Vagina (tissue), 2 donors: ENCODE results near the gene HACD1.

ENCODE experiments used
- CTCF ChIP-seq, 3 experiments: fragments of 450-650 bp in 2 of 3; fragments of 200-600 bp in 1 of 3; sonication (generic) in 1 of 3; IDR thresholded peaks; one replicate each; pipeline ENCODE4 v1.5.1; 2017 to 2019; ENCODE audit warnings: antibody characterized with exemption in 3 of 3, mild to moderate bottlenecking in 2 of 3, moderate library complexity in 2 of 3
- POLR2A ChIP-seq, 2 donors: fragments of 450-650 bp; IDR thresholded peaks; one replicate each; pipeline ENCODE4 v1.6.1; 2017; ENCODE audit warnings: antibody characterized with exemption in 2 of 2, mild to moderate bottlenecking in 2 of 2, moderate library complexity in 2 of 2
- POLR2AphosphoS5 ChIP-seq, 2 donors: sonication (generic); formaldehyde crosslinking; IDR thresholded peaks; one replicate each; pipeline ENCODE4 v1.9.0; 2017; ENCODE audit warnings: antibody characterized with exemption in 2 of 2, mild to moderate bottlenecking in 2 of 2, low read depth in 1 of 2; ENCODE audit not compliant: insufficient read depth in 1 of 2

GRCh38 chr10:17660921-17661320 is 43.7 kb upstream of the HACD1 start:
- TF ChIP-seq CTCF (IDR thresholded peaks at IDR 0.05) = no peak
- TF ChIP-seq POLR2A (IDR thresholded peaks at IDR 0.05) = no peak
- TF ChIP-seq POLR2AphosphoS5 (IDR thresholded peaks at IDR 0.05; ENCODE audit: insufficient read depth in 1 of 2, low read depth in 1 of 2) = no peak
